AG10803 (cell line): ENCODE data around the gene LZTR1.
"Not testable (repeated sequence)": the region's sequence is repeated elsewhere in the genome, so short reads cannot be mapped to it uniquely, and the experiment has no call there.

Experiments
- DNase-seq: peaks from one replicate; pipeline ENCODE4 v3.0.0; 2010; ENCODE audit warnings: low read depth
- H3K4me3 ChIP-seq: 2 replicates; pipeline ENCODE4 v1.5.1; 2011; ENCODE audit warnings: mild to moderate bottlenecking, low read length, control low read depth
- CTCF ChIP-seq: conservative IDR thresholded peaks from 2 replicates; pipeline ENCODE4 v1.5.1; 2011; ENCODE audit warnings: mild to moderate bottlenecking, low read length, control low read depth, inconsistent platforms

LZTR1 gene

GRCh38 chr22:20970939-20971657 lies 11.0 kb upstream of the LZTR1 start:
- no peak for TF ChIP-seq CTCF
- no peak overlapping the region for H3K4me3 ChIP-seq
- DNase-seq = no peak

GRCh38 chr22:20972014-20972694 lies 9.9 kb upstream of the LZTR1 start:
- H3K4me3 ChIP-seq, DNase-seq: not testable (repeated sequence)

GRCh38 chr22:20972933-20973577 lies 9.0 kb upstream of the LZTR1 start:
- DNase-seq = no peak
- no peak for TF ChIP-seq CTCF
- H3K4me3 ChIP-seq = no peak overlapping the region

- no peak overlapping the region for H3K4me3 ChIP-seq
- DNase-seq = no peak
- no peak for TF ChIP-seq CTCF
Observed at GRCh38 chr22:20973634-20974286, 8.3 kb upstream of the LZTR1 start.

- no peak overlapping the region for H3K4me3 ChIP-seq
- no peak for DNase-seq
- no peak for TF ChIP-seq CTCF
Observed at GRCh38 chr22:20974336-20974955, 7.7 kb upstream of the LZTR1 start.

- DNase-seq = no peak
- TF ChIP-seq CTCF = no peak
- no peak overlapping the region for H3K4me3 ChIP-seq
Observed at GRCh38 chr22:20975541-20976290, 6.4 kb upstream of the LZTR1 start.
